ENCODE measurements around the gene AMPH. TPM values are rescaled to one million over a fixed set of nuclear protein-coding genes. Genes with fewer than 3 reads are reported as not detected.
A peak's percentile ranks its signal among the peaks of the same experiment; 100 is the strongest.
"Not testable (repeated sequence)": the region's sequence is repeated elsewhere in the genome, so short reads cannot be mapped to it uniquely, and the experiment has no call there.

Gene AMPH
- total RNA-seq, 1 donor from 2014 or later: 1.2 TPM

DNA sequence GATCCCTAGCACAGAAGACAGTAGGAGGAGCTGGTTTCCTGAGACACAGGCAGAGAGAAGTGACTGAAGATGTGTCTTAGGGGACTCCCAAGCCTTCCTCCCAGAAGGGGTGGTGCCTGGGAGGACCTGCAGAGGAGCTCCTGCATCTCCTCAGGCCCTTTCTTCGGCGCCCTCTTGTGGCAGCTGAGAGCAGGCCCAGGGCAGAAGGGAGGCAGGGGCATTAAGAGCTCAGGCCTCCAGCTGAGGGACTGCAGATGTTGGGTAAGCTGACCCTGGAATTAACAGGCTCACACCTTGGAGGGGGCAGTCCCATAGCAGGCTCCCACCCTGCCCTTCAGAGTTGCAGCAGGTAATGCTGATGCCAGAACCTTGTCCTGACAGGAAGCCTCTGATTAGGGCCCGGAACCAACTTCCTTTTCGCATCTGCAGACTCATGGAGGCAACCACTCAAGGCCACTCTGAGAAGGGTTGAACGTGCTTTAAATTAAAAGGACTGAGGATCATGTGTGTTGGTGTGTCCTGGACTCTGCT is 272.0 kb downstream of the AMPH start:
- Histone ChIP-seq H3K4me3 (peak overlapping the region; percentile 31), H3K27ac (peak overlapping the region; percentile 62)
- H3K9me3 ChIP-seq; H3K27me3 ChIP-seq (ENCODE audit: low read depth); H3K4me1 ChIP-seq; intact Hi-C loops (cut with DNase I); H3K36me3 ChIP-seq: not testable (repeated sequence)
- ATAC-seq (peak; percentile 85 to 87), DNase-seq (peak; percentile 77)
- peak; percentile 49 for TF ChIP-seq CTCF (IDR thresholded peaks at IDR 0.05)

GRCh38 chr7:38358273-38358831 is 272.8 kb downstream of the AMPH start:
- peak overlapping the region; percentile 62 for H3K27ac ChIP-seq
- H3K27me3 ChIP-seq (ENCODE audit: low read depth); intact Hi-C loops (cut with DNase I); DNase-seq; H3K4me1 ChIP-seq; H3K36me3 ChIP-seq; ATAC-seq; H3K9me3 ChIP-seq: not testable (repeated sequence)
- peak overlapping the region; percentile 31 for H3K4me3 ChIP-seq

- H3K27ac ChIP-seq; intact Hi-C loops (cut with DNase I); H3K27me3 ChIP-seq (ENCODE audit: low read depth); H3K9me3 ChIP-seq; H3K4me3 ChIP-seq; H3K36me3 ChIP-seq; H3K4me1 ChIP-seq: not testable (repeated sequence)
- TF ChIP-seq CTCF (IDR thresholded peaks at IDR 0.05): peak; percentile 68
- ATAC-seq (peak; percentile 39 to 84), DNase-seq (peak; percentile 79)
Observed at GRCh38 chr7:38354271-38354851, 276.8 kb downstream of the AMPH start.

- H3K4me3 ChIP-seq; intact Hi-C loops (cut with DNase I); H3K36me3 ChIP-seq; H3K9me3 ChIP-seq; H3K27me3 ChIP-seq (ENCODE audit: low read depth); H3K27ac ChIP-seq; ATAC-seq; DNase-seq; H3K4me1 ChIP-seq: not testable (repeated sequence)
Observed at GRCh38 chr7:38353431-38353881, 277.7 kb downstream of the AMPH start.

DNA sequence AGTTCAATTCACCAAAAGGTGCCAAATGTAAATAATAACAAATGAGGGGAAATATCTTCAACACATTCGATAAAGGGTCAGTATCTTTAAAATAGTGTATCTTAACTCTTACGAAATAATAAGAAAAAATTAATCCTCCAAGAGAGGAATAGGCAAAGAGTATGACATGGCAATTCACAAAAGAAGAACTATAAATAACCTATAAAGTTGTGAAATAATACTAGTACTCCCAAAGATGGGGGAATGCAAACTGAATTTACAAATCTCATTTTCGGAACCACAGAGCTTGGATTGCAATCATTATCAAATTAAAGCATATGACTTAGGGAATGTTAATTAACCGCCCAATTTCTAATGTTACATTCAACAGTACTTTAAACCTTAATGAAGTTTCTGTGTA is 279.6 kb downstream of the AMPH start:
- no peaks in the 10 kb centered on the region for H3K4me1 ChIP-seq
- TF ChIP-seq CTCF (IDR thresholded peaks at IDR 0.05): no peak
- intact Hi-C loops (cut with DNase I): no loop called here
- H3K9me3 ChIP-seq: no peaks in the 10 kb centered on the region
- no peaks in the 10 kb centered on the region for H3K27me3 ChIP-seq (ENCODE audit: low read depth)
- DNase-seq (no peak), ATAC-seq (no peak)
- H3K27ac ChIP-seq: no peak overlapping the region
- H3K36me3 ChIP-seq: no peaks in the 10 kb centered on the region
- no peak overlapping the region for H3K4me3 ChIP-seq

DNA sequence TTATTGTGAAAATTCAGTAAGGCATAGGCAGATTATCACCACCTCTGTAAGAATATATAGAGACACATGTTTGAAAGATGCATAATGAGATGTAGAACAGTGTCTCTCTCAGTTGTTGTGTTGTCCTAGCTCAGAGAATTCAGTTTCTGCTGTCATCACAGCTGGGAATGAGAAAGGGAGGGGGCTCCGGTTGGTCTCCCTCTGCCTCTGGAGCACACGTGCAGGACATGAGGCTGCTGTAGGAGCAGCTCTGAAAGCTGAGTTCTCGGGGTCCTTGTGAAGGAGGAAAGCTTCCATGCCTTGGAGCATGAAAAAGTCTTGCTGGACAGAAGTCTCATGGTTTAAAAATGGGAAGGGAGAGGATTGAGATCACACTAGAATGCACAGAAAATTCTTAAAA is 280.4 kb downstream of the AMPH start:
- ATAC-seq; H3K36me3 ChIP-seq; DNase-seq; intact Hi-C loops (cut with DNase I); H3K27me3 ChIP-seq (ENCODE audit: low read depth); H3K4me1 ChIP-seq; H3K4me3 ChIP-seq; H3K9me3 ChIP-seq; H3K27ac ChIP-seq: not testable (repeated sequence)

DNA sequence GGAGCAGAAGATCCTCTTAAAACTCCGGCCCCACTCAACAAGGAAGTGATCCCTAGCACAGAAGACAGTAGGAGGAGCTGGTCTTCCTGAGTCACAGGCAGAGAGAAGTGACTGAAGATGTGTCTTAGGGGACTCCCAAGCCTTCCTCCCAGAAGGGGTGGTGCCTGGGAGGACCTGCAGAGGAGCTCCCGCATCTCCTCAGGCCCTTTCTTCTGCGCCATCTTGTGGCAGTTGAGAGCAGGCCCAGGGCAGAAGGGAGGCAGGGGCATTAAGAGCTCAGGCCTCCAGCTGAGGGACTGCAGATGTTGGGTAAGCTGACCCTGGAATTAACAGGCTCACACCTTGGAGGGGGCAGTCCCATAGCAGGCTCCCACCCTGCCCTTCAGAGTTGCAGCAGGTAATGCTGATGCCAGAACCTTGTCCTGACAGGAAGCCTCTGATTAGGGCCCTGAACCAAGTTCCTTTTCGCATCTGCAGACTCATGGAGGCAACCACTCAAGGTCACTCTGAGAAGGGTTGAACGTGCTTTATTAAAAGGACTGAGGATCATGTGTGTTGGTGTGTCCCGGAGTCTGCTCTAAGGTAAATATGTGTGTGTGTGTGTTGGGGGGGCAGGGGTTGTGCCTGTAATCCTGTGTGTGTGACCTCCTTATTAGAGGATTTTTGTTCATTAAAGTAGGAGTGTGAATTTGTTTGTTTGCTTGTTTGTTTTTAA is 281.1 kb downstream of the AMPH start:
- H3K36me3 ChIP-seq; H3K4me1 ChIP-seq; intact Hi-C loops (cut with DNase I); H3K9me3 ChIP-seq; H3K27me3 ChIP-seq (ENCODE audit: low read depth): not testable (repeated sequence)
- DNase-seq: peak; percentile 60
- peak; percentile 53 to 83 for ATAC-seq
- peak overlapping the region; percentile 16 for H3K4me3 ChIP-seq
- H3K27ac ChIP-seq: peak overlapping the region; percentile 18
- peak; percentile 31 for TF ChIP-seq CTCF (IDR thresholded peaks at IDR 0.05)

DNA sequence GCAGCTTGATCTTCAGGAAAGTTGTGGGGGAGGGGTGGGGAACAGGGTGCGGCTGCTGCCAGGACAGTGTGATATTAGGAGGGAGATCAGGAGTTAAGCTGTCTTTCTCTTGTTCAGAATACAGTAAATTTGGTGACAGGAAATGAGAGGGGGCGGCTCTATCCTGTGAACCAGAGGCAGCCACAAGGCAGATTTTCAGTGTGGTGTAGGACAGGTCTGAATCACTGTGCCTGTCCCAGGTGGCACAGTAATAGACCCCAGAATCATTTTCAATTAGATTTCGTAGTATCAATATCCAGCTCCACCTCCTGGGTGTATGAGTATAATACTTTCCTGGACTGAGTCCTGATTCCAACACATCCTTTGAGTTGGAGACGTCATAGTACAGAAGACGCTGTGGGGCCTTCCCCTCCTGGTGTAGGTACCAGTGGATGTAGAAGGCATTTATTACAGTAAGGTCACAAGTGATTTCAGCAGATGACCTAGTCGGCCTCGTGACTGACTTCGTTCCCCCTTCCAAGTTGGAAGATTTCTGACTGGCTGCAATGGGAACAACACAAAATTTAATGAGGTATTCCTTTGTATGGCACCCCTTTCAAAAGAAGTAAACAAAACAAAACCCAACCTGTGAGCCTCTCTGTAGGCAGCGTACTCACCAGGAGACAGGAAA is 281.9 kb downstream of the AMPH start:
- H3K9me3 ChIP-seq; H3K36me3 ChIP-seq; H3K4me1 ChIP-seq; H3K27me3 ChIP-seq (ENCODE audit: low read depth); intact Hi-C loops (cut with DNase I); DNase-seq: not testable (repeated sequence)
- H3K4me3 ChIP-seq: peak overlapping the region; percentile 16
- ATAC-seq: peak in 1 of 2 donors; percentile 11
- peak overlapping the region; percentile 18 for H3K27ac ChIP-seq
